ENCODE results near the gene COL24A1. TPM values are rescaled to one million over a fixed set of nuclear protein-coding genes. Genes with fewer than 3 reads are reported as not detected.

The COL24A1 gene
- total RNA-seq, 3 donors from 2014 or later, result 0.33 to 1.3 (median 0.48) TPM

GRCh38 chr1:86190873-86191272, 34.3 kb upstream of the COL24A1 start:
- no peaks in the 10 kb centered on the region for H3K4me1 ChIP-seq
- TF ChIP-seq POLR2A (IDR thresholded peaks at IDR 0.05) (no peak), POLR2AphosphoS5 (IDR thresholded peaks at IDR 0.05) (no peak)
- TF ChIP-seq, protein P1, sequence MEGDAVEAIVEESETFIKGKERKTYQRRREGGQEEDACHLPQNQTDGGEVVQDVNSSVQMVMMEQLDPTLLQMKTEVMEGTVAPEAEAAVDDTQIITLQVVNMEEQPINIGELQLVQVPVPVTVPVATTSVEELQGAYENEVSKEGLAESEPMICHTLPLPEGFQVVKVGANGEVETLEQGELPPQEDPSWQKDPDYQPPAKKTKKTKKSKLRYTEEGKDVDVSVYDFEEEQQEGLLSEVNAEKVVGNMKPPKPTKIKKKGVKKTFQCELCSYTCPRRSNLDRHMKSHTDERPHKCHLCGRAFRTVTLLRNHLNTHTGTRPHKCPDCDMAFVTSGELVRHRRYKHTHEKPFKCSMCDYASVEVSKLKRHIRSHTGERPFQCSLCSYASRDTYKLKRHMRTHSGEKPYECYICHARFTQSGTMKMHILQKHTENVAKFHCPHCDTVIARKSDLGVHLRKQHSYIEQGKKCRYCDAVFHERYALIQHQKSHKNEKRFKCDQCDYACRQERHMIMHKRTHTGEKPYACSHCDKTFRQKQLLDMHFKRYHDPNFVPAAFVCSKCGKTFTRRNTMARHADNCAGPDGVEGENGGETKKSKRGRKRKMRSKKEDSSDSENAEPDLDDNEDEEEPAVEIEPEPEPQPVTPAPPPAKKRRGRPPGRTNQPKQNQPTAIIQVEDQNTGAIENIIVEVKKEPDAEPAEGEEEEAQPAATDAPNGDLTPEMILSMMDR (IDR thresholded peaks at IDR 0.05), result no peak
- H3K9me3 ChIP-seq, result no peaks in the 10 kb centered on the region

GRCh38 chr1:86184426-86184825, 27.9 kb upstream of the COL24A1 start:
- intact Hi-C loops (cut with DNase I; ENCODE audit: low total_unique reads), result no loop called here
- H3K4me3 ChIP-seq, result no peak overlapping the region
- no peaks in the 10 kb centered on the region for H3K27me3 ChIP-seq
- H3K9me3 ChIP-seq, result no peaks in the 10 kb centered on the region
- no peaks in the 10 kb centered on the region for H3K4me1 ChIP-seq
- TF ChIP-seq POLR2AphosphoS5 (IDR thresholded peaks at IDR 0.05), result no peak
- TF ChIP-seq POLR2A (IDR thresholded peaks at IDR 0.05), result no peak
- TF ChIP-seq, protein P1 (IDR thresholded peaks at IDR 0.05), result no peak
- no peak overlapping the region for H3K27ac ChIP-seq
- no peak for DNase-seq (ENCODE audit: low spot score in 2 of 2)
- H3K36me3 ChIP-seq, result no peaks in the 10 kb centered on the region

More at GRCh38 chr1:86190873-86191272, 34.3 kb upstream of the COL24A1 start:
- Histone ChIP-seq H3K27ac (no peak overlapping the region), H3K36me3 (no peaks in the 10 kb centered on the region), H3K4me3 (no peak overlapping the region), H3K27me3 (no peaks in the 10 kb centered on the region)
- DNase-seq (ENCODE audit: low spot score in 2 of 2), result no peak
- intact Hi-C loops (cut with DNase I; ENCODE audit: low total_unique reads), result no loop called here

DNA sequence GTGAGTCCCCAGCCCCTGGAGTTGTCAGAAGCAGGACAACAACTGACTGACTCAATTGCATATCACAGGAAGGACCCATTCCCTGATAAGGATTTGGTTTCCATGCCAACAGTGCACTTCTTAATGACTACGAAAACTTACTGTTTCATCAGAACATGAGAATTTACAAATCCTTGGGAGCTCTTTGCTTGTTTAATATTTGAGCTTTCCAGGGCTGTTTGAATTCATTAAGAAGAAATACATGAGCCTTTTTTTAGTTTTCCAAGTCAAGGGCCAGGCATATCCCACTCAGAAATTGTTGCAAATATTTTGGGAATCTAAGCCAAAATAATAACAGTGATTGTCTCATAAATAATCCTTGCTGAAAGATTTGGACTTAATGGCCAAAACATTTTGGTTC, 27.2 kb upstream of the COL24A1 start:
- H3K27me3 ChIP-seq, result no peaks in the 10 kb centered on the region
- intact Hi-C loops (cut with DNase I; ENCODE audit: low total_unique reads), result no loop called here
- H3K36me3 ChIP-seq, result no peaks in the 10 kb centered on the region
- no peak overlapping the region for H3K27ac ChIP-seq
- H3K4me3 ChIP-seq, result no peak overlapping the region
- DNase-seq (ENCODE audit: low spot score in 2 of 2), result no peak
- H3K4me1 ChIP-seq, result no peaks in the 10 kb centered on the region
- no peak for TF ChIP-seq POLR2A (IDR thresholded peaks at IDR 0.05)
- TF ChIP-seq POLR2AphosphoS5 (IDR thresholded peaks at IDR 0.05), result no peak
- TF ChIP-seq, protein P1 (IDR thresholded peaks at IDR 0.05), result no peak
- no peaks in the 10 kb centered on the region for H3K9me3 ChIP-seq

- H3K4me3 ChIP-seq, result no peak overlapping the region
- no peaks in the 10 kb centered on the region for H3K36me3 ChIP-seq
- intact Hi-C loops (cut with DNase I; ENCODE audit: low total_unique reads), result no loop called here
- no peak for TF ChIP-seq POLR2A (IDR thresholded peaks at IDR 0.05)
- TF ChIP-seq POLR2AphosphoS5 (IDR thresholded peaks at IDR 0.05), result no peak
- TF ChIP-seq, protein P1 (IDR thresholded peaks at IDR 0.05), result no peak
- no peaks in the 10 kb centered on the region for H3K4me1 ChIP-seq
- H3K27ac ChIP-seq, result no peak overlapping the region
- no peak for DNase-seq (ENCODE audit: low spot score in 2 of 2)
- H3K9me3 ChIP-seq, result no peaks in the 10 kb centered on the region
- no peaks in the 10 kb centered on the region for H3K27me3 ChIP-seq
Observed at GRCh38 chr1:86176226-86176625, 19.7 kb upstream of the COL24A1 start.

DNA sequence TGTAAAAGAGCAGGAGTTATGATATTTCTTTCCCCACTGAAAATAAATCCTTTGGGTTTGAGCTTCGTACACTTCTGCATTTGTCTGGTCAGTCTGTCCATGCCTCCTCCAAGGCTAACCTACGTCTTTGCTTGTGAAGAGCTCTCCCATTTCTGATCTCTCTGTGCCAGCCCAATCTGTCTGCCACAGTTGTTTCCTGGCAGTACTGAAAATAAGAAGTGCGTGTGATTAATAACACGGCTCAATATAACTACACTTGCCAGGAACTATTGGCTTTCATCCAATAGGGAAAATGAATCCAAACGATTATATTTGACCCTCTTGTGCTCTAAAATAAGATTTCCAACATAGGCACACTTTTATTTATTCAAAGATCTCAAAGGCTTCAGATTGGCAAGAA, 19.2 kb upstream of the COL24A1 start:
- intact Hi-C loops (cut with DNase I; ENCODE audit: low total_unique reads), result no loop called here
- H3K4me3 ChIP-seq, result no peak overlapping the region
- no peak for DNase-seq (ENCODE audit: low spot score in 2 of 2)
- H3K9me3 ChIP-seq, result no peaks in the 10 kb centered on the region
- no peaks in the 10 kb centered on the region for H3K27me3 ChIP-seq
- TF ChIP-seq, protein P1 (IDR thresholded peaks at IDR 0.05), result no peak
- TF ChIP-seq POLR2AphosphoS5 (IDR thresholded peaks at IDR 0.05) (no peak), POLR2A (IDR thresholded peaks at IDR 0.05) (no peak)
- H3K27ac ChIP-seq, result no peak overlapping the region
- H3K36me3 ChIP-seq, result no peaks in the 10 kb centered on the region
- no peaks in the 10 kb centered on the region for H3K4me1 ChIP-seq

Measured in breast epithelium (tissue), 4 donors.